ENCODE data around the gene ZNF800.

Gene ZNF800

DNA sequence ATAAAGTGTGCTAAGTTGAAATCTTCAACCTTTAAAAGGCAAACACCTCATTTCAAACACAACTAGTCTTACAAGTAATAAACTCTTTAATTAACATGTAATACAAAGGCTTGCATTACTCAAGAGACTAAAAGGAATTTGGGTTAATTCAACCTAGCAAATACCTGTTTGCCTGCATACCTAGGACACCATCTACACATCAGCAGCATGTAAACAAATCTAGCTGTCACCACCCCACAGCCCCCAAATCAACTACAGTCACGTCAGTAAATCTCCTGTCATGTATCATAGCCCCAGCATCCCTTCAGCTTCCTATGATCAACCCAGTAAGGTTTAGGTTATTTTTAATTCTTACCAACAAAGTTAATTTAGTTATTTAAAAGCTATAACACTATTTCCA, 33.5 kb downstream of the ZNF800 start:
- CTCF ChIA-PET = interaction anchor here (1.1 kb wide), 1 partner anchor 12 kb away, joined by 3 read pairs; no protein-coding TSS in a partner anchor
- POLR2A ChIA-PET = no interaction called here
- DNase-seq (ENCODE audit: extremely low spot score) = no peak
- TF ChIP-seq PKNOX1 (IDR thresholded peaks at IDR 0.05) = no peak
- TF ChIP-seq FOXK2 (IDR thresholded peaks at IDR 0.05) = no peak
- no peak for TF ChIP-seq ARNT (IDR thresholded peaks at IDR 0.05)
- TF ChIP-seq FOXM1 (IDR thresholded peaks at IDR 0.05; ENCODE audit: borderline replicate concordance) = no peak
- no peak for TF ChIP-seq HDGF (IDR thresholded peaks at IDR 0.05; ENCODE audit: borderline replicate concordance)
- TF ChIP-seq TARDBP (IDR thresholded peaks at IDR 0.05) = no peak
- no peak for TF ChIP-seq FOXA1 (IDR thresholded peaks at IDR 0.05)
- TF ChIP-seq ELF4 (IDR thresholded peaks at IDR 0.05) = no peak
- no peak for TF ChIP-seq L3MBTL2 (conservative IDR thresholded peaks at IDR 0.05)
- no peak for TF ChIP-seq ZNF384 (IDR thresholded peaks at IDR 0.05)
- TF ChIP-seq LEF1 (IDR thresholded peaks at IDR 0.05; ENCODE audit: borderline replicate concordance) = no peak
- no peak for TF ChIP-seq CTBP1 (IDR thresholded peaks at IDR 0.05; ENCODE audit: borderline replicate concordance)
- TF ChIP-seq SUZ12 (IDR thresholded peaks at IDR 0.05) = no peak
- no peak for TF ChIP-seq NFRKB (IDR thresholded peaks at IDR 0.05)
- TF ChIP-seq BHLHE40 (IDR thresholded peaks at IDR 0.05; ENCODE audit: borderline replicate concordance) = no peak
- no peak for TF ChIP-seq SP1 (IDR thresholded peaks at IDR 0.05)

- POLR2A ChIA-PET = no interaction called here
- no peak for TF ChIP-seq HDGF (IDR thresholded peaks at IDR 0.05; ENCODE audit: borderline replicate concordance)
- TF ChIP-seq ARNT (IDR thresholded peaks at IDR 0.05) = no peak
- TF ChIP-seq ZNF384 (IDR thresholded peaks at IDR 0.05) = no peak
- no peak for TF ChIP-seq LEF1 (IDR thresholded peaks at IDR 0.05; ENCODE audit: borderline replicate concordance)
- no peak for TF ChIP-seq ELF4 (IDR thresholded peaks at IDR 0.05)
- TF ChIP-seq FOXA1 (IDR thresholded peaks at IDR 0.05) = no peak
- no peak for TF ChIP-seq FOXK2 (IDR thresholded peaks at IDR 0.05)
- TF ChIP-seq NFRKB (IDR thresholded peaks at IDR 0.05) = no peak
- TF ChIP-seq SUZ12 (IDR thresholded peaks at IDR 0.05) = no peak
- TF ChIP-seq BHLHE40 (IDR thresholded peaks at IDR 0.05; ENCODE audit: borderline replicate concordance) = no peak
- TF ChIP-seq SP1 (IDR thresholded peaks at IDR 0.05) = no peak
- TF ChIP-seq L3MBTL2 (conservative IDR thresholded peaks at IDR 0.05) = no peak
- TF ChIP-seq TARDBP (IDR thresholded peaks at IDR 0.05) = no peak
- no peak for TF ChIP-seq PKNOX1 (IDR thresholded peaks at IDR 0.05)
- CTCF ChIA-PET = no interaction called here
- DNase-seq (ENCODE audit: extremely low spot score) = no peak
Measured at GRCh38 chr7:127353897-127354296, 38.6 kb downstream of the ZNF800 start.

GRCh38 chr7:127350586-127350985, 41.9 kb downstream of the ZNF800 start:
- TF ChIP-seq FOXK2 (IDR thresholded peaks at IDR 0.05) = no peak
- TF ChIP-seq CTBP1 (IDR thresholded peaks at IDR 0.05; ENCODE audit: borderline replicate concordance) = no peak
- no peak for TF ChIP-seq FOXA1 (IDR thresholded peaks at IDR 0.05)
- no peak for TF ChIP-seq BHLHE40 (IDR thresholded peaks at IDR 0.05; ENCODE audit: borderline replicate concordance)
- no peak for DNase-seq (ENCODE audit: extremely low spot score)
- CTCF ChIA-PET = interaction anchor here (0.6 kb wide), 1 partner anchor 279 kb away, joined by 3 read pairs; no protein-coding TSS in a partner anchor
- POLR2A ChIA-PET = interaction anchor here (0.7 kb wide), 1 partner anchor 42 kb away, joined by 3 read pairs; the partner anchor contains the start of gene ZNF800

DNA sequence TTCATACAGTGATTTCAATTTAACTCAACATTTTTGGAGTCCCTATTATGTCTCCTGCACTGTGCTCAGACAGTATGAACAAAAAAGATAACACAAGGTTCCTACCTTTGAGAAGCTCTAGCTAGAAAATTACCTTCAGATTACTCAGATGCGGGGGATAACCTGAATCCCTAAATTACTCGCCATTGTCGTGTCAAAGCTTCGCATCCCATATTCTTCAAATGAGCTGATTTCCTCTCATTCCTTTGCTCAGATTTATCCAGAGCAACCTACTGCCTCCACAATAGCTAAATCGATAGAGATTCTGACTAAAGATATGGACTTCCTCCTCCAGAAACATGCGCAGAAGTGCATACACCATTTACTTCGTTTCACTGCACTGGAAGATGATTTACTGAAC, 42.6 kb downstream of the ZNF800 start:
- no peak for TF ChIP-seq ZNF384 (IDR thresholded peaks at IDR 0.05)
- ChIA-PET POLR2A (interaction anchor here (0.7 to 1.0 kb wide), 1 partner anchor 43 kb away, joined by 3 read pairs; the partner anchor contains the start of gene ZNF800), CTCF (interaction anchor here (0.6 to 0.9 kb wide), 2 partner anchors 165 to 279 kb away, joined by 3 to 4 read pairs; no protein-coding TSS in a partner anchor)
- no peak for DNase-seq (ENCODE audit: extremely low spot score)

DNA sequence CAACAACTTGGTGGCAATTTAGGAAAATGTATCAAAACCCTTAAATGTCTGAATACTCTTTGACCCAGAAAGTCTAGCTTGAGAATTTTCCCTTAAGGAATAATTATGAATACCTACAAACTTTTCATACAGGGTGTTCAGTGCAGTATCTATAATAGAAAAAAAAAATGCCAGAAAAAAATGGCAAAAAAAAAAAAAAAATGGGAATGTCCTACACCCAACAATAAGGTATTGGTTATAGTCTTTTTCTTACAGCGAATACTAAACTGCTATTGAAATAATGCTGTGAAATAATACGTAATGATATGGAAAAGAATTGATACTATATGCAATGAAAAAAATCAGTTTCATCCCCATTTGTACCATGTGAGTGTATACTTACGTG, 44.3 kb downstream of the ZNF800 start:
- TF ChIP-seq SP1 (IDR thresholded peaks at IDR 0.05) (no peak), CTBP1 (IDR thresholded peaks at IDR 0.05; ENCODE audit: borderline replicate concordance) (no peak), HDGF (IDR thresholded peaks at IDR 0.05; ENCODE audit: borderline replicate concordance) (no peak)
- ChIA-PET CTCF (interaction anchor here (0.6 to 1.4 kb wide), 6 partner anchors 9 to 166 kb away, joined by 3 to 7 read pairs (median 4); no protein-coding TSS in a partner anchor), POLR2A (interaction anchor here (0.9 kb wide), 1 partner anchor 44 kb away, joined by 4 read pairs; the partner anchor contains the start of gene ZNF800)
- DNase-seq (ENCODE audit: extremely low spot score) = no peak

GRCh38 chr7:127347567-127348246, 44.8 kb downstream of the ZNF800 start:
- POLR2A ChIA-PET = interaction anchor here (0.9 kb wide), 1 partner anchor 45 kb away, joined by 4 read pairs; the partner anchor contains the start of gene ZNF800
- CTCF ChIA-PET = interaction anchor here (0.6 to 1.4 kb wide), 6 partner anchors 9 to 167 kb away, joined by 3 to 7 read pairs (median 4); no protein-coding TSS in a partner anchor
- no peak for TF ChIP-seq PKNOX1 (IDR thresholded peaks at IDR 0.05)
- no peak for TF ChIP-seq NFRKB (IDR thresholded peaks at IDR 0.05)
- no peak for TF ChIP-seq CTBP1 (IDR thresholded peaks at IDR 0.05; ENCODE audit: borderline replicate concordance)
- peak; percentile 58; the same call in 1 of the 2 replicates for TF ChIP-seq L3MBTL2 (conservative IDR thresholded peaks at IDR 0.05)
- TF ChIP-seq FOXK2 (IDR thresholded peaks at IDR 0.05) = no peak
- TF ChIP-seq SUZ12 (IDR thresholded peaks at IDR 0.05) = no peak
- TF ChIP-seq ARNT (IDR thresholded peaks at IDR 0.05) = 0 out of 2 replicates have a peak, but pooled peaks have one; percentile 48
- TF ChIP-seq FOXM1 (IDR thresholded peaks at IDR 0.05; ENCODE audit: borderline replicate concordance) = peak; percentile 18; the same call in 1 of the 2 replicates
- peak; percentile 89 for DNase-seq (ENCODE audit: extremely low spot score)
